HL-60 (cell line): ENCODE results near the gene DNAJC27.

Experiments used
- DNase-seq, 2 experiments: peaks; one replicate each; pipeline ENCODE4 v3.0.0-alpha.2; 2010 to 2020; ENCODE audit warnings: low read depth in 1 of 2, low spot score in 1 of 2
- H3K27ac ChIP-seq: fragments of 250-450 bp; sonication (Bioruptor Pico); replicated peaks from 2 replicates; pipeline ENCODE4 v1.5.1; 2020; ENCODE audit warnings: mild to moderate bottlenecking, moderate library complexity
- H3K27me3 ChIP-seq: fragments of 250-450 bp; sonication (Bioruptor Pico); 2 replicates; pipeline ENCODE4 v1.5.1; 2021; ENCODE audit warnings: mild to moderate bottlenecking, moderate library complexity; ENCODE audit not compliant: insufficient read depth, poor library complexity, severe bottlenecking
- H3K4me3 ChIP-seq: replicated peaks from 2 replicates; pipeline ENCODE4 v1.5.1; 2011; ENCODE audit warnings: mild to moderate bottlenecking, control low read depth, low read length; ENCODE audit not compliant: insufficient read depth
- CTCF ChIP-seq: IDR thresholded peaks from one replicate; pipeline ENCODE4 v1.5.1; 2011; ENCODE audit warnings: low read length, control low read depth, inconsistent platforms; ENCODE audit not compliant: insufficient read depth
- GABPA ChIP-seq: IDR thresholded peaks from 2 replicates; pipeline ENCODE4 v1.6.1; 2012; ENCODE audit warnings: low read depth
- POLR2AphosphoS5 ChIP-seq: IDR thresholded peaks from 2 replicates; pipeline ENCODE4 v1.6.1; 2012; ENCODE audit warnings: low read depth
- REST ChIP-seq: IDR thresholded peaks from 2 replicates; pipeline ENCODE4 v1.6.1; 2012; ENCODE audit warnings: low read depth; ENCODE audit not compliant: insufficient replicate concordance
- SPI1 ChIP-seq: IDR thresholded peaks from 2 replicates; pipeline ENCODE4 v1.6.1; 2012; ENCODE audit warnings: low read depth, mild to moderate bottlenecking, borderline replicate concordance

The DNAJC27 gene

GRCh38 chr2:25009954-25010353 lies 38.2 kb upstream of the DNAJC27 start:
- no peak overlapping the region for H3K4me3 ChIP-seq

GRCh38 chr2:25002066-25002465 lies 30.3 kb upstream of the DNAJC27 start:
- H3K27me3 ChIP-seq, result no peaks in the 10 kb centered on the region
- no peak for TF ChIP-seq SPI1
- no peak for DNase-seq

More at GRCh38 chr2:25009954-25010353, 38.2 kb upstream of the DNAJC27 start:
- Histone ChIP-seq H3K27ac (no peak overlapping the region), H3K27me3 (no peaks in the 10 kb centered on the region)
- no peak for TF ChIP-seq POLR2AphosphoS5
- TF ChIP-seq SPI1, result peak; percentile 58; the same call in 1 of the 2 replicates
- DNase-seq, result peak in 1 of 2 experiments; percentile 2

GRCh38 chr2:25001325-25001637 lies 29.5 kb upstream of the DNAJC27 start:
- no peak for DNase-seq
- TF ChIP-seq GABPA (no peak), CTCF (no peak), REST (no peak), POLR2AphosphoS5 (no peak), SPI1 (no peak)
- Histone ChIP-seq H3K27ac (no peak overlapping the region), H3K27me3 (no peaks in the 10 kb centered on the region), H3K4me3 (no peak overlapping the region)

More at GRCh38 chr2:25002066-25002465, 30.3 kb upstream of the DNAJC27 start:
- Histone ChIP-seq H3K4me3 (no peak overlapping the region), H3K27ac (no peak overlapping the region)

- H3K4me3 ChIP-seq, result no peak overlapping the region
- DNase-seq, result no peak
- no peak for TF ChIP-seq REST
- no peak for TF ChIP-seq POLR2AphosphoS5
- TF ChIP-seq GABPA, result no peak
- no peak for TF ChIP-seq CTCF
- TF ChIP-seq SPI1, result no peak
- H3K27ac ChIP-seq, result no peak overlapping the region
- no peaks in the 10 kb centered on the region for H3K27me3 ChIP-seq
Measured at GRCh38 chr2:25000503-25001324, 29.0 kb upstream of the DNAJC27 start.

- DNase-seq, result no peak
- Histone ChIP-seq H3K27ac (no peak overlapping the region), H3K4me3 (no peak overlapping the region), H3K27me3 (no peaks in the 10 kb centered on the region)
- TF ChIP-seq GABPA (no peak), SPI1 (no peak), REST (no peak), CTCF (no peak), POLR2AphosphoS5 (no peak)
Measured at GRCh38 chr2:25000036-25000435, 28.3 kb upstream of the DNAJC27 start.
